Sigmoid colon (tissue), 7 donors: ENCODE data around the gene SLC25A4. TPM values are rescaled to one million over a fixed set of nuclear protein-coding genes. Genes with fewer than 3 reads are reported as not detected.

Experiments used
- DNase-seq: peaks from one replicate; pipeline ENCODE4 v3.0.0-alpha.2; 2019
- H3K27ac ChIP-seq, 4 donors: fragments of 200-600 bp; sonication (generic); one replicate each; pipeline ENCODE4 v1.5.1; 2016 to 2019; ENCODE audit warnings: mild to moderate bottlenecking in 1 of 4
- H3K27me3 ChIP-seq, 3 donors: fragments of 200-600 bp; sonication (generic); one replicate each; pipeline ENCODE4 v1.5.1; 2019; ENCODE audit warnings: mild to moderate bottlenecking in 1 of 3
- H3K36me3 ChIP-seq, 4 donors: fragments of 200-600 bp; sonication (generic); one replicate each; pipeline ENCODE4 v1.5.1; 2016 to 2019
- H3K4me1 ChIP-seq, 4 donors: fragments of 200-600 bp; sonication (generic); one replicate each; pipeline ENCODE4 v1.5.1; 2017 to 2019
- H3K4me3 ChIP-seq, 4 donors: fragments of 200-600 bp; sonication (generic); one replicate each; pipeline ENCODE4 v1.5.1; 2017 to 2019; ENCODE audit warnings: mild to moderate bottlenecking in 2 of 4, moderate library complexity in 1 of 4
- H3K9me3 ChIP-seq, 4 donors: fragments of 200-600 bp in 3 of 4; sonication (generic) in 3 of 4; one replicate each; pipeline versions ENCODE4 v1.5.1 to v1.6.1; 2013 to 2019
- CTCF ChIP-seq, 4 experiments: fragments of 450-650 bp in 3 of 4; fragments of 200-600 bp in 1 of 4; IDR thresholded peaks; one replicate each; pipeline ENCODE4 v1.5.1; 2016 to 2019; ENCODE audit warnings: antibody characterized with exemption in 4 of 4, mild to moderate bottlenecking in 3 of 4, moderate library complexity in 2 of 4
- EP300 ChIP-seq, 4 donors: sonication (generic); formaldehyde crosslinking; IDR thresholded peaks; one replicate each; pipeline ENCODE4 v1.6.1; 2017; ENCODE audit warnings: antibody characterized with exemption in 4 of 4
- POLR2A ChIP-seq, 2 donors: fragments of 450-650 bp; IDR thresholded peaks; one replicate each; pipeline ENCODE4 v1.6.1; 2016; ENCODE audit warnings: antibody characterized with exemption in 2 of 2, mild to moderate bottlenecking in 2 of 2, moderate library complexity in 2 of 2
- POLR2AphosphoS5 ChIP-seq, 4 donors: sonication (generic); formaldehyde crosslinking; IDR thresholded peaks; one replicate each; pipeline ENCODE4 v1.6.1; 2017; ENCODE audit warnings: antibody characterized with exemption in 4 of 4
- WGBS, 2 donors: extraction: QIAGEN DNeasy Blood & Tissue Kit; methylation state at CpG; one replicate each; pipeline ENCODE4 v1.1.7; 2013; 5-methylcytosine and 5-hydroxymethylcytosine counted together
- intact Hi-C: fragments of 100-400 bp; cut with DNase I; formaldehyde crosslinking; loops from one replicate; pipeline ENCODE4 v1.15.1; 2023
- polyA plus RNA-seq, 3 donors: library from polyadenylated mRNA; stranded (reverse); fragments of 200-250 nt; gene quantifications; one replicate each; pipeline ENCODE4 v1.2.3, GENCODE V29; 2013
- total RNA-seq, 4 donors: library from RNA; depleted of rRNA; stranded (reverse); fragments of >200 nt; gene quantifications; one replicate each; pipeline ENCODE4 v1.1.0, GENCODE V29; 2016
- donor health status: healthy with polysubstance abuse.
- donor health status: Bipolar disorder and iron deficiency.
- donor health status: healthy.

Gene SLC25A4
- total and polyA plus RNA-seq, 7 donors, result 22.9 to 127 (median 89.1) TPM

DNA sequence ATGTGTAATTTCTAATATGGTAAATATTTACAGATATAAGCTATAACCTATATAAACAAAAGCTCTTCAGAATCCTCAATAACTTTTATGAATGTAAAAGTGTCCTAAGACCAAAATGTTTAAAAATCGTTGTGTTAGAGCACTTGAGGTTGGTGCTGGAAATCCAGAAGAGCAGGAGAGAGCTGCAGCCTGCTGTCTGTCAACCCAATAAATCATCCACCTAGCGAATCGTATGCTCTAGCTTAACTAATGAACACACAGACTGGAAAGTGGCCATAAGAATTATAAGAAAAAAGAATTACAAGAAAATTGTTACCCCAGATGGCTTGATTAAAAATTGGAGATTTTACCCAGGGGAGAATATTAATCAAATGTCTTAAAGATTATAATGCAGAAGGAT is 43.7 kb downstream of the SLC25A4 start:
- Histone ChIP-seq H3K27me3 (no peaks in the 10 kb centered on the region), H3K4me1 (peaks cover 0 to 24% (median 5%) of the 10 kb centered on the region in 4 donors), H3K9me3 (no peaks in the 10 kb centered on the region), H3K4me3 (no peak overlapping the region), H3K27ac (no peak overlapping the region), H3K36me3 (peaks cover 0 to 35% (median 3%) of the 10 kb centered on the region in 4 donors)
- DNase-seq, result no peak
- TF ChIP-seq POLR2AphosphoS5 (IDR thresholded peaks at IDR 0.05) (no peak), CTCF (IDR thresholded peaks at IDR 0.05) (no peak), EP300 (IDR thresholded peaks at IDR 0.05) (no peak), POLR2A (IDR thresholded peaks at IDR 0.05) (no peak)
- 44 to 56% methylated on average over 3 of the region's 3 CpGs for WGBS, 2 donors
- intact Hi-C loops, result no loop called here

- intact Hi-C loops, result no loop called here
- Histone ChIP-seq H3K36me3 (peaks cover 0 to 35% (median 3%) of the 10 kb centered on the region in 4 donors), H3K27me3 (no peaks in the 10 kb centered on the region), H3K4me3 (no peak overlapping the region), H3K27ac (no peak overlapping the region), H3K9me3 (no peaks in the 10 kb centered on the region), H3K4me1 (peaks cover 0 to 13% (median 0%) of the 10 kb centered on the region in 4 donors)
- DNase-seq, result no peak
- no peak for TF ChIP-seq EP300 (IDR thresholded peaks at IDR 0.05)
- no peak for TF ChIP-seq POLR2A (IDR thresholded peaks at IDR 0.05)
- no peak for TF ChIP-seq CTCF (IDR thresholded peaks at IDR 0.05)
- TF ChIP-seq POLR2AphosphoS5 (IDR thresholded peaks at IDR 0.05), result no peak
- 80 to 87% methylated on average over 4 of the region's 4 CpGs for WGBS, 2 donors
These were observed 46.7 kb downstream of the SLC25A4 start for GRCh38 chr4:185189606-185190305.

- Histone ChIP-seq H3K9me3 (no peaks in the 10 kb centered on the region), H3K27ac (no peak overlapping the region), H3K4me1 (peaks cover 0 to 13% (median 0%) of the 10 kb centered on the region in 4 donors), H3K27me3 (no peaks in the 10 kb centered on the region), H3K4me3 (no peak overlapping the region), H3K36me3 (peaks cover 0 to 35% (median 3%) of the 10 kb centered on the region in 4 donors)
- TF ChIP-seq POLR2AphosphoS5 (IDR thresholded peaks at IDR 0.05) (no peak), POLR2A (IDR thresholded peaks at IDR 0.05) (no peak), EP300 (IDR thresholded peaks at IDR 0.05) (no peak), CTCF (IDR thresholded peaks at IDR 0.05) (no peak)
- 91 to 92% methylated on average over 6 of the region's 6 CpGs for WGBS, 2 donors
- no peak for DNase-seq
- intact Hi-C loops, result no loop called here
These were observed 47.3 kb downstream of the SLC25A4 start for GRCh38 chr4:185190306-185190856.

GRCh38 chr4:185192059-185192458 is 49.0 kb downstream of the SLC25A4 start:
- 59 to 75% methylated on average over 1 of the region's 1 CpG for WGBS, 2 donors
- Histone ChIP-seq H3K27ac (no peak overlapping the region), H3K4me3 (no peak overlapping the region), H3K27me3 (no peaks in the 10 kb centered on the region), H3K9me3 (no peaks in the 10 kb centered on the region), H3K36me3 (peaks cover 0 to 35% (median 3%) of the 10 kb centered on the region in 4 donors), H3K4me1 (peaks cover 0 to 8% (median 0%) of the 10 kb centered on the region in 4 donors)
- no peak for DNase-seq
- intact Hi-C loops, result no loop called here
- TF ChIP-seq POLR2AphosphoS5 (IDR thresholded peaks at IDR 0.05) (no peak), CTCF (IDR thresholded peaks at IDR 0.05) (no peak), EP300 (IDR thresholded peaks at IDR 0.05) (no peak), POLR2A (IDR thresholded peaks at IDR 0.05) (no peak)
